ENCODE measurements around the gene BICC1.

The BICC1 gene, protein sequence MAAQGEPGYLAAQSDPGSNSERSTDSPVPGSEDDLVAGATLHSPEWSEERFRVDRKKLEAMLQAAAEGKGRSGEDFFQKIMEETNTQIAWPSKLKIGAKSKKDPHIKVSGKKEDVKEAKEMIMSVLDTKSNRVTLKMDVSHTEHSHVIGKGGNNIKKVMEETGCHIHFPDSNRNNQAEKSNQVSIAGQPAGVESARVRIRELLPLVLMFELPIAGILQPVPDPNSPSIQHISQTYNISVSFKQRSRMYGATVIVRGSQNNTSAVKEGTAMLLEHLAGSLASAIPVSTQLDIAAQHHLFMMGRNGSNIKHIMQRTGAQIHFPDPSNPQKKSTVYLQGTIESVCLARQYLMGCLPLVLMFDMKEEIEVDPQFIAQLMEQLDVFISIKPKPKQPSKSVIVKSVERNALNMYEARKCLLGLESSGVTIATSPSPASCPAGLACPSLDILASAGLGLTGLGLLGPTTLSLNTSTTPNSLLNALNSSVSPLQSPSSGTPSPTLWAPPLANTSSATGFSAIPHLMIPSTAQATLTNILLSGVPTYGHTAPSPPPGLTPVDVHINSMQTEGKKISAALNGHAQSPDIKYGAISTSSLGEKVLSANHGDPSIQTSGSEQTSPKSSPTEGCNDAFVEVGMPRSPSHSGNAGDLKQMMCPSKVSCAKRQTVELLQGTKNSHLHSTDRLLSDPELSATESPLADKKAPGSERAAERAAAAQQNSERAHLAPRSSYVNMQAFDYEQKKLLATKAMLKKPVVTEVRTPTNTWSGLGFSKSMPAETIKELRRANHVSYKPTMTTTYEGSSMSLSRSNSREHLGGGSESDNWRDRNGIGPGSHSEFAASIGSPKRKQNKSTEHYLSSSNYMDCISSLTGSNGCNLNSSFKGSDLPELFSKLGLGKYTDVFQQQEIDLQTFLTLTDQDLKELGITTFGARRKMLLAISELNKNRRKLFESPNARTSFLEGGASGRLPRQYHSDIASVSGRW

GRCh38 chr10:58512491-58513187 lies at the start of gene BICC1:
Gene BICC1, plus strand, starts transcription at chr10:58512872. Its CDS starts 272 bp downstream, at chr10:58513144.
- no peak for FAIRE-seq

DNA sequence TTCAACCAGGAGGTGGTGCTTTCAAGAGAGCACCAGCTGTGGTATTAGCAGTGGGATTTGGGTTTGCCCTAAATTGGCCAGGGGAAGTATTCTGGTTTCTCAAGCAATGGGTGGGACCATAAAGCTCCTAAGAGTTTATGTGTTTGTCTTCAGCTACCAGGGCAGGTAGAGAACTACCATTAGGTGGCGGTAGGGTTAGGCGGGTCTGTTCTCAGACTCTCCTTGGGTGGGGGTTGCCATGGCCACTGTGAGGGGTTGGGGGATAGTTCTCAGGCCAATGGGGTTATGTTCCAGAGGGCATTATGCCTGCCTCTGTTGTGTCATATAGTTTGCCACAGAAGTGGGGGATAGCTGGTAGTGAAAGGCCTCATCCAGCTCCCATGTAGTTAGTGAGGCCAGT lies 47.7 kb upstream of the BICC1 start:
- no peak for FAIRE-seq

- FAIRE-seq, result no peak
Observed at GRCh38 chr10:58465629-58466028, 47.0 kb upstream of the BICC1 start.

DNA sequence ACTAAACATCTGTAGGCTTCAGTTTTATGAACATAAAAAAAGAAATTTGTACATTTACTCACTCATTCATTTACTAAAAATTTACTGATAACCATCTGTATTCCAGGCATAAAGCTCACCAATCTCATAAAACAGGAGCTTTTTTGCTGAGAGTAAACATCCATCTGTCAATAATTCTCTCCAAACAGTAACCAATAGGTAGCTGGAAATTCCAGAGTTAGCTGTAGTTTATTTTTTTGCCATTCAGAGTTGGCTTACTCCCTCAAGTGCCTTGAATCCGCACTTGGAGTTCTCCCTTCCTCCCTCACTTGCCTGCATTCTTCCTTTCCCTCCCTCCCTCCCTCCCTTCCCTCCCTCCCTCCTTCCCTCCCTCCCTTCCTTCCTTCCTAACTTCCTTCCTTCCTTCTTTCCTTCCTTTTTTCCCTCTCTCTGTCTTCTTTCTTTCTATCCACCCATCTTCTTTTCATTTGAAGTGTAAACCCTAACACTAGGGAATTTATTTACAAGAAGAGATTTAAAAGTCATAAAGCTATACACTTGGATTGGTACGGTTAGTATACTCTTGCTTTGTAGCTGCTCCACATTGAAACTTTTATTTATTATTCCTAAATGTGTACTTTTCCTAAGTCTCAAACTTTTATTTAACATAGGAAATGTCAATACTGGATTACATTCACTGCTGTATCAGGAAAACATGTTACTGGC lies 44.6 kb upstream of the BICC1 start:
- no peak for FAIRE-seq

DNA sequence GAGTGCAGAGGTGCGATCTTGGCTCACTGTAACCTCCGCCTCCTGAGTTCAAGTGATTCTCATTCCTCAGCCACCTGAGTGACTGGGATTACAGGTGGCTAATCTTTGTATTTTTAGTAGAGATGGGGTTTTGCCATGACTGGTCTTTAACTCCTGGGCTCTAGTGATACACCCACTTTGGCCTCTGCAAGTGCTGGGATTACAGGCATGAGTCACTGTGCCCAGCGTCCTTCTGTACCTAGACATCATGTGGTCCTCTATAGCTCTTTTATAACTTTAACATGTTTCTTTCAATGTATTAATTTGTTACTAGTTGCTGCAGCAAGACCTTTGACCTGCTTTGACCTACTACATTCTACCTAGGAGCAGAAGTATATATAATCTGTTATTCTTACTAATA lies 38.7 kb upstream of the BICC1 start:
- no peak for FAIRE-seq

DNA sequence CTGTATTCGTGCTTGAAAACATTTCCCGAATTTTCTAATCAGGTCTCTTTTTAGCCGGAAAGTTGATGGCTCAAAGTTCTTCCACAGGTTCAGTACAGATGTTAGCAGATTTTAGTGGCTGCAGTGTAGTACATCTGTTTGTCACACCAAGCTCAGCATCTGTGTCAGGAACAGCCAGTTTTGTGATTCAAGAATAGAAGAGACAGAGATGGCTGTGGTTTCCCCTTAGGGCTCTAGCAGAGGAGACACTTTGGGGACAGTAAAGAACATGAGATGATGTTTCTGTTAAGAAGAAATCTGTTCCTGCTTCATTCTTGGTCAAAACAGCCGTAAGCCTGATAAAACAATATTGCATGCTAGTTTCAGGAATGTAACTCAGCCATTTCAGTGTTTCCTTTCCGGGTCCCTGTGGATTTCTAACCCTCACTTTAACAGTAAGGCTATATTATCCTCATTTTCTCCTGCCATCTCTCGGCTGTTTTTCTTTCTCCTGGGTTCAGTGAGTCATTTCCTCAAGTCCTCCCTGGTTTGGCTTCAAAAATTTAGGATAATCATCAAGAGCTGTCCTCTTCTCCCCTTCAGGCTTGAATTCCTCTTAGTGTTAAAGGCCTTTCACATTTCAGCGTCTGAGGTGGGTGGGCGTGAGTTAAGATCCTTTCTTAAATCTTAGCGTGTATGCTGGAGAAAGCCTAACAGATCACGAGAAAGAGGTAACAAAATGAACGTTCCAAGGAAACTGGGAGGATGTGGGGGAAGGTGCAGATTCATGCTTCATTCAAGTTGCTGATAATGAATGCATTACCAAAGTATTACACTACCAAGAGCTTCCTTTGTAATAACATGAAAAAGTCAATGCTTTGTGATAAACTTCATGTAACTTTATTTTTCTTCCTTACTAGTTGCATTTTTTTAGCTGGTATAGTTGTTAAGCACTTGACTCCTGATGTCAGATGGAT lies 37.1 kb upstream of the BICC1 start:
- FAIRE-seq, result no peak

GRCh38 chr10:58477122-58477521 lies 35.5 kb upstream of the BICC1 start:
- FAIRE-seq, result no peak

- no peak for FAIRE-seq
Observed at GRCh38 chr10:58477902-58478301, 34.8 kb upstream of the BICC1 start.

- FAIRE-seq, result no peak
Observed at GRCh38 chr10:58479045-58479444, 33.6 kb upstream of the BICC1 start.

GRCh38 chr10:58480321-58480720 lies 32.4 kb upstream of the BICC1 start:
- FAIRE-seq, result no peak

GRCh38 chr10:58481569-58482109 lies 31.0 kb upstream of the BICC1 start:
- FAIRE-seq, result no peak

- FAIRE-seq, result no peak
Observed at GRCh38 chr10:58486821-58487220, 25.9 kb upstream of the BICC1 start.

- FAIRE-seq, result no peak
Observed at GRCh38 chr10:58488921-58489320, 23.8 kb upstream of the BICC1 start.

DNA sequence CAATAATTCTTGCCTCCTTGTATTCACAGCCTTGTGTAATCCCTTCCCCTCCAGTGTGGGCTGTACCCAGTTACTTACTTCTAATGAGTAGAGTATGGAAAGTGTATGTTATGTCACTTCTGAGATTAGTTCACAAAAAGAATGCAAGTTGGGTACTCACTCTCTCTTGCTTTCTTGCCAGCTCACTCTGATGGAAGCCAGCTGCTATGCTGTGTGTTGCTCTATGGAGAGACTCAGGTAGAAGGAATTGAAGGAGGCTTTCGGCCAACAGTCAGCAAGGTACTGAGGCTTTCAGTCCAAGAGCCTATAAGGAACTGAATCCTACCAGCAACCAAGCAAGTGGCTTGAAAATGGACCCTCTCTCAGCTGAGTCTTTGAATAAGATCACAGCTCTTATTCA lies 9.7 kb upstream of the BICC1 start:
- FAIRE-seq, result no peak

DNA sequence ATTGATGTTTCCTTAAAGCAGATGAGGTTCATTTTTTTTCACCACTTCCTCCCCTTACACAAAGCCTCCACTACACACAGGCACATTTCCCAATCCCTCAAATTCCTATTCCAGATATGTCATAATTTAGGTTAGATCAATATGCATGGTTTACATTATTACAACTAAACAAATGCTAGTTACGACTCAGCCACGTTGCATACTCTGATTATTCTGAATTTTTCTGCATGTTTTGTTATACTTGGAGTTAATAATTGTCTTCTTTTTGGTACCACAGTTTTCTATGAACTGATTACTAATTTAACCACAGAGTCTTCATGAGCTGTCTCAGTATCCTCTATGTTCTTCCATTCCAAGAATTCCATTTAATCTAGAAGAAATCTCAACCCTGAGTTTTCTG lies 4.4 kb upstream of the BICC1 start:
- FAIRE-seq, result no peak

DNA sequence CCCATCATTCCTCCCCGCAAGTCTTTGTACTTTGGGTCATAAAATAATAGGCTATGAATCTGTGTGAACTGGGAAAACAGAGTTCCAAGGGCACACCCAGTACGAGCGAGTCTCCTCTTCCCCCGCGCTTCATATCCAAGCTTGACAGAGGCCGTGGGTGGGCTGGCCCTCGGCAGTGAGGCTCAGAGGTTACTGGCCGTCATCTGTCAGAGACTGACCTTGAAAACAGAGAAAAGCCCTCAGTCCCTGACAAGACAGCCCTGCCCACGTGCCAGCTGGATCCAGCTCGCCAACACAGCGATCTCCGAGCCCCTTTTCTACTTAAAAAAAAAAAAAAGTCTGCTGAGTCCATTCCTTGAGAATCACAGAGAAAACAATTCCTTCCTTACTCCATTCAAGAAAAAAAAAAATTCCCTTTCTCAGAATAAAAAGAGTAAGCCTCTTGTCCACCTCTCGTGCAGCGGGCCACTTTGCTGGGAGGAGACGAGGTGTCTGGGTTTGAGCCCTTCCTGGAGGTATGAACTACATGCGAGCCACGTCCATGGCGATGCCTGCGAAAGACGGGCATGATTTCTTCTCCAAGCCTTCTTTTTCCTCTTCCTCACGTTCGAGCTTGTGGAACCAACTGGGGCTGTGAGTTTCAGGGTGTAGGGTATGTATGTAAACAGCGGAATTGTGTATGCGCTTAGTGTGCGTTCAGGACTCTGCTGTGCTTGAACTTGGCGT lies 744 bp upstream of the BICC1 start:
- FAIRE-seq, result no peak

DNA sequence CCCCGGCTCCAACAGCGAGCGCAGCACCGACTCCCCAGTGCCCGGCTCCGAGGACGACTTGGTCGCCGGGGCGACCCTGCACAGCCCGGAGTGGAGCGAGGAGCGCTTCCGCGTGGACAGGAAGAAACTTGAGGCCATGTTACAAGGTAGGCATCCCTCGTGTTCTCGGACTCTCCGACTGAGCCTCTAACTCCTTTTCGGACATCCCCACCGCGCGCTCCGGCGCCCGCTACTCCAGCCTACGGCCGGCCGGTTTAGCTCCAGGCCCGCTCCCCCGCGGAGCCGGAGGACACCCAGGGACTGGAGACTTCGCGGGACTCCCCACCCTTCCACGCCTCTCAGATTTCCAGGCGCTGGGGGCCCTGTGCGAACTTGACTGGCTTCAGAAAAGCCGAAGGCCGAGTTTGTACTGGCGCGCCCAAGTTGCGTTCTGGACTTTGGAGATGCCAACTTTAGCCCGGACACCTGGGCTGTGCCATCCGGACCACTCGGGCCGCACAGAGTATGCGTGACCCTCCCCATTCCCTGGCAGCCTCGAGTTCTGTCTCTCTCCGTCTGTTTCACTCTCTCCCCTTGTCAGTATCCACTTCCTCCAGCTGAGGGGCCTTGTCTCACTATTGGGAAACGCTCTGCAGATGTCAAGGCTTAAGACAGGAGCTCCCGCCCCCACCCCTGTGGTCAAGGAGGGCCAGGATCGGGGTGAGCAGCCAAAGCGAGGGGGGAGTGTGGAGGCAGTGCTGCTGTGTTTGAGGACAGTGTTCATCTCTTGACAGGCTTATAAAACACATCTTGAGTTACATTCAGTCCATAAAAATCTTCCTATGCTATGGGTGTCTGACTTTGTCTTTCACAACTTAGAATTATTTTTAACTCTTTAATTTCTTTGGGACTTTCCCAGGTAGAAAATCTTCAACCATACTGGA lies 777 bp downstream of the BICC1 start:
- FAIRE-seq, result no peak

- no peak for FAIRE-seq
Observed at GRCh38 chr10:58514111-58514770, 1.6 kb downstream of the BICC1 start.

All from A204.1 (cell line).